ENCODE results near the gene ARHGAP4. TPM values are rescaled to one million over a fixed set of nuclear protein-coding genes. Genes with fewer than 3 reads are reported as not detected.

The ARHGAP4 gene
- total RNA-seq, 2 experiments from 2014 or later, result 151 to 160 TPM

DNA sequence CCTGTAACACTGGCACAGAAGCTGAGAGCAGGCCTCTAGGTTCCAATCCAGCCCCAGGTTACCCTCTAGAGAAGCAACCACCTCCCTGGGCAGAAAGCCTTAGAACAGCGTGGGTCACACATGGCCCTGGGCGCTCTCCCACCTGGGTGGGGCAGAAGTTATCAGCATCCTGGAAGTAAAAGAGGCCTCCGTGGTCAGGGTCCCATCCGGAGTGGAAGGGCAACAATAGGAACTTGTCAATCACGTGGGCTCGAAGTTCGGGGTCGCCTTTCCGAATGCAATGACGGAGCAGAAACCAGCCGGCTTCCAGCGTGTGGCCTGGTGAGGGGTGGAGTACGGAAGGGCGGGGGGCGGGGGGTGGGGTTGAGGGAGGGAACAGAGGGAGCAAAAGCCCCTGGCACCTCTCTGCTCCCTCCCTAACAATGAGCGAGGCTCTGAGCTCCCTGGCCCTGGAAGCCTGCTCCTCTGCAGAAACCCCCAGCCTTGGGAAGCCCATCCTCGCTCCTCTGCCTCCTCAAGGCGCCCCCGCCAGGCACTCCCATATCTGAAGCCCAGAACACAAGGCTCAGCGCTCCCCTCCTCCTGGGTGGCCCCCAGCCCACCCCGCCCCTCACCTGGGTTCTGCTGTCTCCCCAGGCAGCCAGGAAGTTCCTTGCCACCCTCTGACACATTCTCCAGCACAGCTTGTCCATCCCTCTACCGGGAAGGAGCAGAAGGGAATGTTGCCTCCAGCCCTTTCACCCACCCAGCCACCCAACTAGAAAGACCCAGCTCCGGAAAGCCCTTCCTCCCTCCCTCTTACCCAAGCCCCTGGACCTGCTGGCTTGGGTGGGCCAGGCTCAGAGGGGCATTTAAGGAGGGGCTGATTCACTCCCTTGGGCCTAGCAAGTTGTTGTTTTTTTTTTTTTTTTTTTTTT is 15.5 kb upstream of the ARHGAP4 start:
- Mint-ChIP-seq H3K36me3 (no peaks in the 10 kb centered on the region), H3K4me3 (no peak overlapping the region), H3K27me3 (no peaks in the 10 kb centered on the region), H3K27ac (no peak overlapping the region), H3K9me3 (no peaks in the 10 kb centered on the region), H3K4me1 (ENCODE audit: low read depth) (peaks cover 14% of the 10 kb centered on the region)
- DNase-seq, result no peak
- POLR2A ChIA-PET, result no interaction called here
- intact Hi-C loops (cut with micrococcal nuclease), result no loop called here
- CTCF ChIA-PET, result no interaction called here

- CTCF ChIA-PET, result no interaction called here
- intact Hi-C loops (cut with micrococcal nuclease), result loop anchor here (10.0 kb wide), 1 partner anchor 465 kb away; the partner anchor contains the start of gene HAUS7
- Mint-ChIP-seq H3K27ac (no peak overlapping the region), H3K4me1 (ENCODE audit: low read depth) (peaks cover 20% of the 10 kb centered on the region), H3K4me3 (no peak overlapping the region), H3K27me3 (no peaks in the 10 kb centered on the region), H3K36me3 (no peaks in the 10 kb centered on the region), H3K9me3 (no peaks in the 10 kb centered on the region)
- DNase-seq, result no peak
- POLR2A ChIA-PET, result interaction anchor here (0.9 kb wide), 1 partner anchor 12 kb away, joined by 3 read pairs; no protein-coding TSS in a partner anchor
These were observed 13.5 kb upstream of the ARHGAP4 start for GRCh38 chrX:153939573-153939972.

GRCh38 chrX:153938226-153938786 is 12.2 kb upstream of the ARHGAP4 start:
- Mint-ChIP-seq H3K4me1 (ENCODE audit: low read depth) (peaks cover 19% of the 10 kb centered on the region), H3K36me3 (peaks cover 4% of the 10 kb centered on the region), H3K9me3 (no peaks in the 10 kb centered on the region), H3K27ac (no peak overlapping the region), H3K27me3 (no peaks in the 10 kb centered on the region), H3K4me3 (no peak overlapping the region)
- POLR2A ChIA-PET, result no interaction called here
- CTCF ChIA-PET, result interaction anchor here (1.0 to 2.1 kb wide), 2 partner anchors 9 to 30 kb away, joined by 5 to 6 read pairs; no protein-coding TSS in a partner anchor
- intact Hi-C loops (cut with micrococcal nuclease), result loop anchor here (10.0 kb wide), 1 partner anchor 464 kb away; the partner anchor contains the start of gene HAUS7
- DNase-seq, result no peak

DNA sequence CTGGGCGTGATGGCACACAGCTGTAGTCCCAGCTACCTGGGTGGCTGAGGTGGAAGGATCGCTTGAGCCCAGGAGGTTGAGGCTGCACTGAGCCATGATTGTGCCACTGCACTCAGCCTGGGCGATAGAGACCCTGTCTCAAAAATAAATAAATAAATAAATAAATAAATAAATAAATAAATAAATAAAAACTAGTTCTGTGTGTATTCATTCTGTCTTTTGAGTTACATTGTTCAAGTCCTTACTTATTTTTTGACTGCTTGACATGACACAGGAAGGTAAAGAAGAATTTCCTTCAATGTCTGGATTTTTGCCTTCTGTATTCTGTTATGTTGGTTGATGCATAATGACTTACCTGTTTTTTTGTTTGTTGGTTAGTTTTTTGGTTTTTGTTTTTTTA is 11.0 kb upstream of the ARHGAP4 start:
- POLR2A ChIA-PET, result no interaction called here
- intact Hi-C loops (cut with micrococcal nuclease), result loop anchor here (10.0 kb wide), 1 partner anchor 462 kb away; the partner anchor contains the start of gene HAUS7
- Mint-ChIP-seq H3K9me3 (no peaks in the 10 kb centered on the region), H3K27ac (no peak overlapping the region), H3K36me3 (peaks cover 4% of the 10 kb centered on the region), H3K4me1 (ENCODE audit: low read depth) (peaks cover 24% of the 10 kb centered on the region), H3K4me3 (no peak overlapping the region), H3K27me3 (no peaks in the 10 kb centered on the region)
- DNase-seq, result no peak
- CTCF ChIA-PET, result interaction anchor here (2.1 to 13.4 kb wide), 2 partner anchors 10 to 32 kb away, joined by 6 to 93 read pairs; partner anchors contain the start of gene RENBP

DNA sequence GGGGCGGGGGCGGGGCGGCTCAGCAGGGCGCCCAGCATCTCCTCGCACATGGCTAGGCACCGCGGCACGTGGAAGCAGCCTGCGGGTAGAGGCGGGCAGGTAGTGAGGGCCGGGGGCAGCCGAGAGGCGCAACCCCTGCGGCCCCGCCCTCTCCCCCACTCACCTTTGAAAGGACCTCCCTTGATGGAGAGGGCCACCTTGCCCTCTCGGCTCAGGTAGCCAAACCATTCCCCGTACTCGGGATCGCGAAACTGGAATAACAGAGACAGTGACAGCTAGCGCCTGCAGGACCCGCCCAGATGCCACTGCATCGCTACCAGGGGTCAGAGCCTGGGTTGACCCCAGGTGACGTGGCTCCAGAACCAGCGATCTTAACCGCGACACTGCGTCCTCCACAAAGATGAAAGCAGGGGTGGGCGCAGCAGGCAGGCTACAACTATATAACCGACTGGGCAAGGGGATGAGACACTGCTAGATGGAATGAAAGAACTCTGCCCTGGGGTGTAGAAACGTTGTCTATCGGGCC is 9.3 kb upstream of the ARHGAP4 start:
- CTCF ChIA-PET, result interaction anchor here (1.2 to 13.4 kb wide), 3 partner anchors 10 to 12 kb away, joined by 3 to 93 read pairs (median 11); partner anchors contain the start of genes ARHGAP4 and RENBP
- H3K27ac Mint-ChIP-seq, result peak overlapping the region; percentile 20
- POLR2A ChIA-PET, result interaction anchor here (1.0 to 2.0 kb wide), 2 partner anchors 10 to 12 kb away, joined by 3 to 7 read pairs; partner anchors contain the start of gene ARHGAP4
- no peaks in the 10 kb centered on the region for H3K9me3 Mint-ChIP-seq
- peaks cover 7% of the 10 kb centered on the region for H3K36me3 Mint-ChIP-seq
- no peak for DNase-seq
- peak overlapping the region; percentile 66 for H3K4me3 Mint-ChIP-seq
- H3K27me3 Mint-ChIP-seq, result no peaks in the 10 kb centered on the region
- peaks cover 31% of the 10 kb centered on the region for H3K4me1 Mint-ChIP-seq (ENCODE audit: low read depth)
- intact Hi-C loops (cut with micrococcal nuclease), result loop anchor here (1.0 to 10.0 kb wide), 2 partner anchors 12 to 461 kb away; partner anchors contain the start of gene HAUS7

DNA sequence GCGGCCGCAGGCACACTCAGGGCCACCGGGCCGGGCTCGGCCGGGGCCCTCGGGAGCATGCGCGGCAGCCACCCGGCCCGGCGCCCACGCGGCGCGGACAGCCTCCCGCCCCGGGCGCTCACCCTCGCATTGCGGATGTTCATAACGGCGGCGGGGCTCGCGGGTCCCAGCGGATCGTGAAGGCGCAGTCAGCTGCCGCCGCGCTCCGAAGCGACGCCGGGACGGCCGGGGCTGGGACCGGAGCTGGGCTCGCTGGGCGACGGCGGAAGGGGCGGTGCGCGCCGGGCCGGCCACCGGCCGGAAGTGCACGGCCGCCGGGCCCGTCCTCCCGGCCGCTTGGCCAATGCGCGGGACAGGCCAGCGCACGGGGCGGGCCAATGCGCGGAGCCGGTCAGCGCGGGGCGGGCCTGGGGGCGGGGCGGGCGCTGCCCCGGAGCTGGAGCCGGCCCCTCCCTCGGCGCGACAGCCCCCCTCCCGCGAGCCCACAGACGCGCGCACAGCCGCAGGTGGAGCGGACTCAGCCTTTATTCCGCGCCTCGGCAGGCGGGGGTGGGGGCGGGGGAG is 8.8 kb upstream of the ARHGAP4 start, which contains the start of gene NAA10:
TSS of gene NAA10 (minus strand) at position 276 of the 564 bp plus-strand sequence. CDS start at position 143, 133 bp downstream.
- Mint-ChIP-seq H3K36me3 (peaks cover 7% of the 10 kb centered on the region), H3K9me3 (no peaks in the 10 kb centered on the region), H3K4me3 (peak within 1 kb of the TSS; percentile 88), H3K4me1 (ENCODE audit: low read depth) (peaks cover 32% of the 10 kb centered on the region), H3K27me3 (no peaks in the 10 kb centered on the region), H3K27ac (peak within 1 kb of the TSS; percentile 74)
- DNase-seq, result peak; percentile 73
- intact Hi-C loops (cut with micrococcal nuclease), result loop anchor here (1.0 to 10.0 kb wide), 2 partner anchors 12 to 460 kb away; partner anchors contain the start of gene HAUS7
- CTCF ChIA-PET, result interaction anchor here (1.3 to 13.4 kb wide), 3 partner anchors 10 to 12 kb away, joined by 3 to 93 read pairs (median 11); partner anchors contain the start of genes ARHGAP4 and RENBP
- POLR2A ChIA-PET, result interaction anchor here (2.0 kb wide), 1 partner anchor 10 kb away, joined by 7 read pairs; the partner anchor contains the start of gene ARHGAP4

GRCh38 chrX:153934148-153934761 is 8.2 kb upstream of the ARHGAP4 start:
- Mint-ChIP-seq H3K4me1 (ENCODE audit: low read depth) (peaks cover 34% of the 10 kb centered on the region), H3K36me3 (peaks cover 7% of the 10 kb centered on the region), H3K27me3 (no peaks in the 10 kb centered on the region), H3K9me3 (no peaks in the 10 kb centered on the region), H3K4me3 (peak overlapping the region; percentile 88), H3K27ac (peak overlapping the region; percentile 74)
- no peak for DNase-seq
- ChIA-PET POLR2A (interaction anchor here (2.0 kb wide), 1 partner anchor 9 kb away, joined by 7 read pairs; the partner anchor contains the start of gene ARHGAP4), CTCF (interaction anchor here (1.3 to 13.4 kb wide), 3 partner anchors 9 to 13 kb away, joined by 3 to 93 read pairs (median 11); partner anchors contain the start of genes ARHGAP4 and RENBP)
- intact Hi-C loops (cut with micrococcal nuclease), result loop anchor here (10.0 kb wide), 1 partner anchor 459 kb away; the partner anchor contains the start of gene HAUS7

GRCh38 chrX:153933748-153934147 is 7.7 kb upstream of the ARHGAP4 start:
- Mint-ChIP-seq H3K36me3 (peaks cover 7% of the 10 kb centered on the region), H3K27ac (peak overlapping the region; percentile 74), H3K4me3 (peak overlapping the region; percentile 88), H3K9me3 (no peaks in the 10 kb centered on the region), H3K4me1 (ENCODE audit: low read depth) (peaks cover 38% of the 10 kb centered on the region), H3K27me3 (no peaks in the 10 kb centered on the region)
- ChIA-PET POLR2A (interaction anchor here (2.0 kb wide), 1 partner anchor 8 kb away, joined by 7 read pairs; the partner anchor contains the start of gene ARHGAP4), CTCF (interaction anchor here (1.3 to 13.4 kb wide), 4 partner anchors 8 to 33 kb away, joined by 3 to 93 read pairs (median 8); partner anchors contain the start of genes ARHGAP4 and RENBP)
- DNase-seq, result no peak
- intact Hi-C loops (cut with micrococcal nuclease), result loop anchor here (10.0 kb wide), 1 partner anchor 459 kb away; the partner anchor contains the start of gene HAUS7

DNA sequence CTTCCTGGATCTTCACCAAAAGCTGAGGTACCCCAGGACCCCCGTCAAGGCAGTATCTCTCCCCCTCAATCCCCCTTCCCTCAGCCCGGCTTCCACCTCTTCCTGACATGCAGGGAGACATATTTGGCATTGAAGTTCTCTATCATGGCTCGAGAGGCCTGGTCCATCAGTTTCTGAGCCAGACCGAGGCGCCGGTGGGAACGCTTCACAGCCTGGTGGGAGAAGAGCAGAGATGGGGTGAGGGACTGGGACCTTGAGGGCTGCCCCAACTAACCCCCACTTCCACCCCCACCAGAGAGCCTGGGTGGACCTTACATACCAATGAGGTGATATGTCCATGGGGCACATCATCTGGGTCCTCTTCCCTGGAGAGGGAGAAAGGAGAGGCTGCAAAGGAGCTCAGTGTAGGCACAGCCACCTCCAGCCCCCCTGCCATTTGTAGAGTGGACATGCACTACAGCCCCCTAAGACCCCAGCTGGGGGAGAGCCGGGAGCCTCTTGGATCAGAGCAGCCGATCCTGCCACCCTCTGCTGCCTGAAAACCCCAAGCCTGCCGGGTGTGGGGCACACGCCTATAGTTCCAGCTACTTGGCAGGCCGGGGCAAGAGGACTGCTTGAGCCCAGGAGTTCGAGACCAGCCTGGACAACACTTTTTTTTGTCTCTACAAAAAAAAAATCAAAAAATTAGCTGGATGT is 6.3 kb upstream of the ARHGAP4 start:
- ChIA-PET CTCF (interaction anchor here (1.7 to 13.4 kb wide), 2 partner anchors 15 to 35 kb away, joined by 4 to 93 read pairs; partner anchors contain the start of gene RENBP), POLR2A (no interaction called here)
- DNase-seq, result no peak
- no peak overlapping the region for H3K4me3 Mint-ChIP-seq
- H3K9me3 Mint-ChIP-seq, result no peaks in the 10 kb centered on the region
- no peaks in the 10 kb centered on the region for H3K27me3 Mint-ChIP-seq
- H3K4me1 Mint-ChIP-seq (ENCODE audit: low read depth), result peaks cover 34% of the 10 kb centered on the region
- H3K36me3 Mint-ChIP-seq, result peaks cover 9% of the 10 kb centered on the region
- peak overlapping the region; percentile 33 for H3K27ac Mint-ChIP-seq
- intact Hi-C loops (cut with micrococcal nuclease), result loop anchor here (10.0 kb wide), 1 partner anchor 458 kb away; the partner anchor contains the start of gene HAUS7

DNA sequence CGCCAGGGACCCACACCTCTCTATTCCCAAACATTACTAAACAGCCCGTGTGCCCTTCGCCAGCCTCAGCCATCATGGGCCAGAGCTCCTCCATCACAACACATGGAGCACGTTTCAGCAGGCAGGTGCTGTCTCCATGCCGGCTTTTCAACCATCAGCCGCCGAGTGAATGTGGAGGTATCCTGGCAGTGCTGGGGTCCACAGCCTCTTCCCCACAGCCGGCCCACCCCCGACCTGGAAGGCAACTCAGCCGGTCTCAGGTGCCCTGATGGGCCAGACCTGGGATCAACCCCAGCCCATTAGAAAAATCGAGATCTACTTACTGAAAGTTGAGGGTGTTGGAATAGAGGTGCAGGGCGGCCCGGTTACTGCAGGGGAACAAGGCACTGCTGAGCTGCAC is 5.7 kb upstream of the ARHGAP4 start:
- CTCF ChIA-PET, result interaction anchor here (13.4 kb wide), 1 partner anchor 15 kb away, joined by 93 read pairs; the partner anchor contains the start of gene RENBP
- peaks cover 9% of the 10 kb centered on the region for H3K36me3 Mint-ChIP-seq
- POLR2A ChIA-PET, result no interaction called here
- intact Hi-C loops (cut with micrococcal nuclease), result loop anchor here (10.0 kb wide), 1 partner anchor 457 kb away; the partner anchor contains the start of gene HAUS7
- H3K9me3 Mint-ChIP-seq, result no peaks in the 10 kb centered on the region
- no peaks in the 10 kb centered on the region for H3K27me3 Mint-ChIP-seq
- peaks cover 34% of the 10 kb centered on the region for H3K4me1 Mint-ChIP-seq (ENCODE audit: low read depth)
- no peak overlapping the region for H3K4me3 Mint-ChIP-seq
- no peak for DNase-seq
- peak overlapping the region; percentile 38 for H3K27ac Mint-ChIP-seq
